Measurements from ENCODE around the gene ALPI. TPM values are rescaled to one million over a fixed set of nuclear protein-coding genes. Genes with fewer than 3 reads are reported as not detected.

ALPI gene
- total and polyA plus RNA-seq, 10 donors = not detected

DNA sequence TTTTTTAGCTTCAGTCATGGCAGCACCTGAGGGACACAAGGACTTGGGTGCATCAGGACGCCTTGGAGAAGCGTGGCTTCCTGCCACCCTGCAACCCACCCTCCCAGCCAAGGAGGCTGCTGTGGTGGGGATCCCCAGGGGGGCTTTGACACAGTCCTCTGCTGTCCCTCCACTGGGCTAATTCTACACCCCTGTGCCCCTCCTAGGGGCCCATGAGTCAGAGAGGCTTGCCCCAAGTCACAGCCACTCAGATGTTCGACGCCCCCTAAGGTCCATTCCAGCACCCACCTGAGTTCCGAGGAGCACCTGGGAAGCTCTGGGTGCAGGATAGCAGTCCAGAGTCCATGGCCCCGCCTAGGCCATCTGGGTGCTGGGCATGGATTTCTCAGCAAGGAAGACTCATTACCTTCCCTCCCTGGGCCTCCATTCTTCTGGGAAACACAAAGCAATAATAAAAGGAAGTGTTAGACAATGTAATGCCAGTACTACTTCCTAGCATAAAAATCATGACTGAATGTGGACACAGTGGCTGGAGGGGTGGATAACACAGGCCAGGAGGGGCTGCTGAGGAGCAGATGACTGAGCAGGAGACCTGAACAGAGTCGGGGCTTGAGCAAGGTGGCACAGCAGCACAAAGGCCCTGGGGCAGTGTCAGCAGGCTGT, 45.6 kb upstream of the ALPI start:
- Histone ChIP-seq H3K27ac (no peak overlapping the region), H3K27me3 (replicated peaks in 1 of 7) (peaks cover 0 to 49% (median 0%) of the 10 kb centered on the region in 7 donors), H3K4me1 (no peaks in the 10 kb centered on the region), H3K9me3 (no peaks in the 10 kb centered on the region), H3K4me3 (no peak overlapping the region), H3K36me3 (no peaks in the 10 kb centered on the region)
- TF ChIP-seq POLR2A (IDR thresholded peaks at IDR 0.05) (no peak), POLR2AphosphoS5 (IDR thresholded peaks at IDR 0.05) (no peak)
- TF ChIP-seq, protein P1, sequence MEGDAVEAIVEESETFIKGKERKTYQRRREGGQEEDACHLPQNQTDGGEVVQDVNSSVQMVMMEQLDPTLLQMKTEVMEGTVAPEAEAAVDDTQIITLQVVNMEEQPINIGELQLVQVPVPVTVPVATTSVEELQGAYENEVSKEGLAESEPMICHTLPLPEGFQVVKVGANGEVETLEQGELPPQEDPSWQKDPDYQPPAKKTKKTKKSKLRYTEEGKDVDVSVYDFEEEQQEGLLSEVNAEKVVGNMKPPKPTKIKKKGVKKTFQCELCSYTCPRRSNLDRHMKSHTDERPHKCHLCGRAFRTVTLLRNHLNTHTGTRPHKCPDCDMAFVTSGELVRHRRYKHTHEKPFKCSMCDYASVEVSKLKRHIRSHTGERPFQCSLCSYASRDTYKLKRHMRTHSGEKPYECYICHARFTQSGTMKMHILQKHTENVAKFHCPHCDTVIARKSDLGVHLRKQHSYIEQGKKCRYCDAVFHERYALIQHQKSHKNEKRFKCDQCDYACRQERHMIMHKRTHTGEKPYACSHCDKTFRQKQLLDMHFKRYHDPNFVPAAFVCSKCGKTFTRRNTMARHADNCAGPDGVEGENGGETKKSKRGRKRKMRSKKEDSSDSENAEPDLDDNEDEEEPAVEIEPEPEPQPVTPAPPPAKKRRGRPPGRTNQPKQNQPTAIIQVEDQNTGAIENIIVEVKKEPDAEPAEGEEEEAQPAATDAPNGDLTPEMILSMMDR (IDR thresholded peaks at IDR 0.05 in 8 of 11, conservative IDR thresholded peaks at IDR 0.05 in 3 of 11) = no peak
- WGBS, 5 donors = 79 to 89% (median 85%) methylated on average over 2 to 7 of the region's 7 CpGs
- DNase-seq = no peak
- intact Hi-C loops (cut with DNase I; ENCODE audit: low total_unique reads) = no loop called here

DNA sequence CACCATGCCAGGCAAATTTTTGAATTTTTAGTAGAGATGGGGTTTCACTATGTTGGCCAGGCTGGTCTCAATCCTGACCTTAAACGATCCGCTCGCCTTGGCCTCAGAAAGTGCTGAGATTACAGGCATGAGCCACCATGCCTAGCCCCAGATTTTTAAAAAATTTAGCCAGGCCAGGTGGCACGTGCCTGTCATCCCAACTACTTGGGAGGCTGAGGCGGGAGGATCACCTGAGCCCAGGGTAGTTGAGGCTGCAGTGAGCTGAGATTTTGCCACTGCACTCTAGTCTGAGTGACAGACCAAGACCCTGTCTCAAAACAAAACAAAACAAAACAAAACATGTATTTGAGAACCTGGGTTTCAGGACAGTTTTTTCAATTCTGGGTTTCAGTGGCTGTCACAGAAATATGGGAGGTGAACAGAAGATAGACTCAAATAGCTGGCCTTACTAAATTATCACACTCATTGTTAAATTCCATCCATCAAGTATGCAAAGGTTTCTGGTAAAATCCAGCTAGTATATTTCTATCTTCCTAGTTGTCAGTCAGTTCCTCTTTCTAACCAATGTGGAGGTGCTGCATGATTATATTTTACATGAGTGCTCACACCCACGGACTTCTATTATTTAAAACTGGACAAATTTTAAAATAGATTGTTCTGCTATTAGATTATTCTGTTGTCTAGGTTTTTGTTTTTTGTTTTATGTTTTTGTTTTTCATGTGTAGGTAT, 43.9 kb upstream of the ALPI start:
- DNase-seq = no peak
- H3K27me3 ChIP-seq (replicated peaks in 1 of 7) = peaks cover 0 to 66% (median 0%) of the 10 kb centered on the region in 7 donors
- TF ChIP-seq POLR2A (IDR thresholded peaks at IDR 0.05) (no peak), POLR2AphosphoS5 (IDR thresholded peaks at IDR 0.05) (no peak)
- TF ChIP-seq, protein P1 (IDR thresholded peaks at IDR 0.05 in 8 of 11, conservative IDR thresholded peaks at IDR 0.05 in 3 of 11) = no peak
- intact Hi-C loops (cut with DNase I; ENCODE audit: low total_unique reads) = no loop called here
- no peaks in the 10 kb centered on the region for H3K9me3 ChIP-seq
- WGBS, 5 donors = 76 to 83% (median 81%) methylated on average over 6 of the region's 6 CpGs
- H3K4me1 ChIP-seq = no peaks in the 10 kb centered on the region
- H3K27ac ChIP-seq = no peak overlapping the region
- H3K36me3 ChIP-seq = no peaks in the 10 kb centered on the region
- H3K4me3 ChIP-seq = no peak overlapping the region

DNA sequence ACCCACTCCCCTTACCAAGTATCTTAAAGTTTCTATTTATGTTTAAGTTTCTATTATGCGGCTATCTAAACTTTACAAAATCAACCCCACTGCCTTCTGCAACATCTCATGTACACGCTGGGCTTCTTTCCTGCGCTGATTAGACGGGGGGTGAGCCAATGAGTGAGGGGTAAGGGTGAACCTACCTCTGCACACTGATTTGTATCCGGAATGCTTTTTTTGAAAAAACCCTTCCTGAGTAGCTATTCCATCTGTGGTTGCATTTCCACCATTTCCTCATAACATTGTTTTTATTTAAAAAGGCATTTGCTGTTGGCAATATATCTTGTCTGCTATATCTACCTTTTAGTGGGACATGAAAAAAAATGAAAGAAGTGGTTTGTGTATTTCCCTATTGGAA, 43.0 kb upstream of the ALPI start:
- 9 to 15% (median 13%) methylated on average over 5 of the region's 5 CpGs for WGBS, 5 donors

More for the DNA sequence above, 43.0 kb upstream of the ALPI start:
- Histone ChIP-seq H3K4me1 (no peaks in the 10 kb centered on the region), H3K4me3 (no peak overlapping the region), H3K36me3 (no peaks in the 10 kb centered on the region), H3K27me3 (replicated peaks in 1 of 7) (peaks cover 0 to 71% (median 1%) of the 10 kb centered on the region in 7 donors), H3K27ac (no peak overlapping the region), H3K9me3 (no peaks in the 10 kb centered on the region)
- intact Hi-C loops (cut with DNase I; ENCODE audit: low total_unique reads) = no loop called here
- TF ChIP-seq POLR2A (IDR thresholded peaks at IDR 0.05) (no peak), POLR2AphosphoS5 (IDR thresholded peaks at IDR 0.05) (no peak)
- TF ChIP-seq, protein P1 (IDR thresholded peaks at IDR 0.05 in 8 of 11, conservative IDR thresholded peaks at IDR 0.05 in 3 of 11) = no peak
- no peak for DNase-seq
